ENCODE data around the gene COL24A1.

COL24A1 gene

DNA sequence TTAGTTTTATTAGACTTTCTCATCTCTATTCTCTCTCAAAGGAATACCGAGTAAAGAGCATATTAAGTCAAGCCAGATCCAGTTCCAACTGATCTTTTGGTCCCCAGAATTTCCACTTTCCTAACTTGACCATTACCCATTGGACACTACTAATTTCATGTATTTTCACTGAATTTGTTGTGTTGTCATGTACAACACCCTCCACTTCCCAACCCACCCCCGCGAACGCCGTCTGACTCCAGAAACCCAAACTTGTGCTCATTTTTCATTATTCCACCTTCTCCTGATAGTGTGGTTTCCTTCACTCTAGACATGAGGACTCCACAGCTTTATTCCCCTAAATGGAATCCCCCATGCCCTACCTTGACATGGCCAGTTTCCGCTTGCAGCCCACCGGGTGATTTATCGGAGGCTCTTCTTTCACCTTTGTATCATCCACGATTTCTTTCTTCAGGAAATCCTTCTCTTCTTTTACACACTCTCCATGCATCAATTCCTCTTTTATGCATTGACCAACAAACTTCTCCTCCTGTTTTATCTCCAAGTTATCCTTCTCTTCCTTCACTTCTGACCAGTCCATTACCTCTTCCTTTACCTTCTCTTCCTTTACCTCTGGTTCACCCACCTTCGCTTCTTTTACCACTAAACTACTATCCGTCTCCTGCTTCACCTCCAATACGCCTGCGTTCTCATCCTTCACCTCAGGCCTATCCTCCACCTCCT lies 449.1 kb downstream of the COL24A1 start:
- DNase-seq (ENCODE audit: low read depth): no peak
- TF ChIP-seq, protein P1, sequence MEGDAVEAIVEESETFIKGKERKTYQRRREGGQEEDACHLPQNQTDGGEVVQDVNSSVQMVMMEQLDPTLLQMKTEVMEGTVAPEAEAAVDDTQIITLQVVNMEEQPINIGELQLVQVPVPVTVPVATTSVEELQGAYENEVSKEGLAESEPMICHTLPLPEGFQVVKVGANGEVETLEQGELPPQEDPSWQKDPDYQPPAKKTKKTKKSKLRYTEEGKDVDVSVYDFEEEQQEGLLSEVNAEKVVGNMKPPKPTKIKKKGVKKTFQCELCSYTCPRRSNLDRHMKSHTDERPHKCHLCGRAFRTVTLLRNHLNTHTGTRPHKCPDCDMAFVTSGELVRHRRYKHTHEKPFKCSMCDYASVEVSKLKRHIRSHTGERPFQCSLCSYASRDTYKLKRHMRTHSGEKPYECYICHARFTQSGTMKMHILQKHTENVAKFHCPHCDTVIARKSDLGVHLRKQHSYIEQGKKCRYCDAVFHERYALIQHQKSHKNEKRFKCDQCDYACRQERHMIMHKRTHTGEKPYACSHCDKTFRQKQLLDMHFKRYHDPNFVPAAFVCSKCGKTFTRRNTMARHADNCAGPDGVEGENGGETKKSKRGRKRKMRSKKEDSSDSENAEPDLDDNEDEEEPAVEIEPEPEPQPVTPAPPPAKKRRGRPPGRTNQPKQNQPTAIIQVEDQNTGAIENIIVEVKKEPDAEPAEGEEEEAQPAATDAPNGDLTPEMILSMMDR (IDR thresholded peaks at IDR 0.05; ENCODE audit: low read depth, low read length, missing control alignments): no peak
- peak overlapping the region; percentile 87 for H3K4me3 ChIP-seq (ENCODE audit: low read depth, low read length)
- in situ Hi-C loops (cut with HindIII; ENCODE audit: low sequenced_read_pairs): loop anchor here (10.0 kb wide), 1 partner anchor 393 kb away; no protein-coding TSS in a partner anchor

DNA sequence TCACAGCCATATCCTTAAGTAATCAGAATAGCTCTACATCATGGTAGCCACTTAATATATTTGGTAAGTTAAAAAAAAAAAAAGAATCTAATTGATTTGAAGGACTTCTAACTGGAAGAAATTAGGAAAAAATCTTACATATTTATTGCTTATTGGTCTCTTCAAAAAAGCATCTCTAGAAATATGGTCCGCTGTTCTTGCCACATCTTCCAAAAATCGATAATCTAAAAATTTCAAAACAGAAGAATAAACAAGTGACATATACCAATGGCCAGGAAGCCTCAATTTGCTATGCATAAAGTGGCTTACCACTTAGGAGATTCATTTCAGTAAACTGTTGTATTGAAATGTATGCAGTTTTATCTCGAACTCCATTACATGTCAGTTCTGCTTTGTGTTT lies 450.6 kb downstream of the COL24A1 start:
- TF ChIP-seq, protein P1 (IDR thresholded peaks at IDR 0.05; ENCODE audit: low read depth, low read length, missing control alignments): no peak
- H3K4me3 ChIP-seq (ENCODE audit: low read depth, low read length): no peak overlapping the region
- DNase-seq (ENCODE audit: low read depth): no peak
- in situ Hi-C loops (cut with HindIII; ENCODE audit: low sequenced_read_pairs): loop anchor here (10.0 kb wide), 1 partner anchor 391 kb away; no protein-coding TSS in a partner anchor

DNA sequence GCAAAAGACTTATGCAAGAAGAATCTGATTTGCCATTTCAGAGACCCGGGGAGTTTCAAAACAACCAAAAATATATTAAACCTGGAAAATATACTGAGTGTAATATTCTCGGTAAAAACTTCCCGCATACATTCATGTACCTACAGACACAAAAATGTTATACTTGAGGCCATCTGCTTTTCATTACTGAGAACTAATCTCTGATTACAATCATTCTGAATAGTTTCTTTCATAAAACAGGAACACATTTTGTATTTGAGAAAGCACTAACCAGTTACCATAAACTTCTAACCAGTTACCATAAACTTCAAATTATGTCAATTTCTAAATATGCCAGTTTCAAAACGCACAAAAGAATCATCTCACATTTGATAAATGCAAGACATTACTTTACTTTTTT lies 456.1 kb downstream of the COL24A1 start:
- in situ Hi-C loops (cut with HindIII; ENCODE audit: low sequenced_read_pairs): loop anchor here (10.0 kb wide), 1 partner anchor 386 kb away; no protein-coding TSS in a partner anchor
- H3K4me3 ChIP-seq (ENCODE audit: low read depth, low read length): no peak overlapping the region

DNA sequence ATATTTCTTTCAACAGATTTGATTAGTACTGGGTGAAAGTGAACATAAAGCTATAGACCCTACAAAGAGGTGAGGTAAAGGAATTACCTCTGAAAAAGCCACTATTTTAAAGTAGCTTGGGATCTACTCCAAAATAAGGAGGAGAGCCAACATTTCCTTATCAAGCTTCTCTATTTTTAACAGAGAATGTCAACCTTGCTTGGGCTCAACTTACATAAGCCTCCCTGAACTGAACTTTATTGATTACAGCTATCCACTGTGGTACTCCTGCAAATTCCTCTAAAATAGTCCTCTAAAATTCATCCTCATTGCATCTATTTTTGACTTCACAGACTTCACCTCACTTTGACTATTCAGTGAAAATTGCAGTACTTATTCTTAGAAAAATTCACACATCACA lies 458.7 kb downstream of the COL24A1 start:
- TF ChIP-seq, protein P1 (IDR thresholded peaks at IDR 0.05; ENCODE audit: low read depth, low read length, missing control alignments): no peak
- in situ Hi-C loops (cut with HindIII; ENCODE audit: low sequenced_read_pairs): no loop called here
- H3K4me3 ChIP-seq (ENCODE audit: low read depth, low read length): no peak overlapping the region
- DNase-seq (ENCODE audit: low read depth): no peak

More for the DNA sequence above, 456.1 kb downstream of the COL24A1 start:
- TF ChIP-seq, protein P1 (IDR thresholded peaks at IDR 0.05; ENCODE audit: low read depth, low read length, missing control alignments): no peak
- DNase-seq (ENCODE audit: low read depth): no peak

DNA sequence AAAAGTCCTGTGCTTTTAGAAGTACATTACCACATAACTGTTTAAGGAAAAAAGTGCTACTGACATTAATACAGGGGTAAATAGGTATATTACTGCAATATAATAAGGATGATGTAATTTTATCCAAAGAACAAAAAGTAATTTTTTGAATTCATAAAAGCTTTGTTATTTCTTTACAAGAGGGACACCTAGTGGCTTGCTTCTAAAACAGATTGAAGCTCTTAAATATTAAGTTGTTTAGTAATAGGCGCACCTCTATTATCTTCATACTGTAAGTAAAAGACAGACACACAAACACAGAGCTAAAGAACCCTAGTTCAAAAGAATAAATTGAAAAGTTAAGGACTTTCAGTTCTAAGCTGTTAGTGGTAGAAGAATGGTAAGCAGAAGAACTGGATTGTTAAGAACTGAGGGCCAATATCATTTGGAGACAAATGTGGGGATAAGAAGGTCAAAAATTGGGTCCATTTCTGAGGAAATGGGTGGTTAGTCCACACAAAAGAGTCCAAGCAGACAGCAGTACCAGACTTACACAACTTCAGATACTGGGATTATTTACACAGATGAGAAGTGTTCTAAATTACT lies 463.8 kb downstream of the COL24A1 start:
- in situ Hi-C loops (cut with HindIII; ENCODE audit: low sequenced_read_pairs): loop anchor here (5.0 kb wide), 1 partner anchor 86 kb away; no protein-coding TSS in a partner anchor
- no peak overlapping the region for H3K4me3 ChIP-seq (ENCODE audit: low read depth, low read length)
- peak; percentile 67 for DNase-seq (ENCODE audit: low read depth)
- TF ChIP-seq, protein P1 (IDR thresholded peaks at IDR 0.05; ENCODE audit: low read depth, low read length, missing control alignments): no peak

DNA sequence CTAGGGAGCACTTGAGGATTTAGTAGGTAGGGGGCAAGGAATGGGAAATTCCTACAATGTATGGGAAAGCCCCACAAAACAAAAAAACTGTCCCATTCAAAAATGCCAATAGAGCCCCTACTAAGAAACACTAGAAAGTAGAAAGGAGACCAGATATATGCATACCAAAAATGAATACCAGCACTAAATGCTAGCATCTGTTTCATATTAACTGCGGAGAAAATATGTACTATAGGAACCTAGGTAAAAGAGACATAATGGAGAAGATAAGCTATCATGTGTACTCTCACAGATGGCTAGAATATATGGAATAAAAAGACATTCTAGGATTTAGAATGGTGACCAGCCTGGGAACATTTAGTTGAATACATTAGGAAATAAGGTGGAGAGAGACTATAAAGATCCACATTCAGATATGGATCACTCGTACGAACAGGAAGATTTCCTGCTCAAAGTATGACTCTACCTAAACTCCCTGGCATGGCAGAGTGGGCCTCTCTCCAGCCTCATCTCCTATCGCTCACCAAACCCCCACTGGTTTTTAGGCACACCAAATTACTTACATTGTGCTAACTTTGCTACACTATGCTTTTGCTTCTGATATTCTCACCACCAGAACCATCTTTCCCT lies 466.7 kb downstream of the COL24A1 start:
- TF ChIP-seq, protein P1 (IDR thresholded peaks at IDR 0.05; ENCODE audit: low read depth, low read length, missing control alignments): no peak
- in situ Hi-C loops (cut with HindIII; ENCODE audit: low sequenced_read_pairs): loop anchor here (5.0 kb wide), 1 partner anchor 83 kb away; no protein-coding TSS in a partner anchor
- no peak overlapping the region for H3K4me3 ChIP-seq (ENCODE audit: low read depth, low read length)
- DNase-seq (ENCODE audit: low read depth): no peak
